Gastrocnemius medialis (tissue), 4 donors: ENCODE data around the gene ECE2. TPM values are rescaled to one million over a fixed set of nuclear protein-coding genes. Genes with fewer than 3 reads are reported as not detected.

Experiments used
- ATAC-seq, 2 donors: fragments of 150-250 bp; one replicate each; pipeline ENCODE4 v1.9.1; 2016
- DNase-seq, 2 donors: peaks; one replicate each; pipeline ENCODE4 v3.0.0-alpha.2; 2019
- H3K27ac ChIP-seq, 4 donors: fragments of 200-600 bp; sonication (generic); 1 replicate in 1 of 4; 2 replicates in 3 of 4; pipeline ENCODE4 v1.5.1; 2016 to 2018; ENCODE audit warnings: mild to moderate bottlenecking in 2 of 4, moderate library complexity in 1 of 4
- H3K27me3 ChIP-seq, 3 donors: fragments of 200-600 bp; sonication (generic) in 2 of 3; 1 replicate in 1 of 3; 2 replicates in 2 of 3; pipeline versions ENCODE4 v1.5.1 to v1.6.0; 2016 to 2019; ENCODE audit warnings: mild to moderate bottlenecking in 1 of 3, moderate library complexity in 1 of 3
- H3K36me3 ChIP-seq, 2 donors: fragments of 200-600 bp; sonication (generic) in 1 of 2; one replicate each; pipeline ENCODE4 v1.5.1; 2017 to 2018
- H3K4me1 ChIP-seq, 2 donors: fragments of 200-600 bp; sonication (generic) in 1 of 2; one replicate each; pipeline ENCODE4 v1.5.1; 2016 to 2017; ENCODE audit warnings: mild to moderate bottlenecking in 2 of 2
- H3K4me3 ChIP-seq, 4 donors: fragments of 200-600 bp; sonication (generic) in 3 of 4; 1 replicate in 1 of 4; 2 replicates in 3 of 4; pipeline ENCODE4 v1.5.1; 2016 to 2019; ENCODE audit warnings: mild to moderate bottlenecking in 2 of 4
- H3K9me3 ChIP-seq, 3 donors: fragments of 200-600 bp; sonication (generic) in 2 of 3; 1 replicate in 1 of 3; 2 replicates in 2 of 3; pipeline ENCODE4 v1.5.1; 2016 to 2019
- POLR2A ChIP-seq, 2 donors: fragments of 450-650 bp; IDR thresholded peaks; one replicate each; pipeline ENCODE4 v1.6.1; 2017; ENCODE audit warnings: antibody characterized with exemption in 2 of 2, mild to moderate bottlenecking in 2 of 2, moderate library complexity in 2 of 2
- in situ Hi-C, 4 donors: fragments of 200-750 bp; cut with MboI; loops; one replicate each; pipeline versions ENCODE4 v1.15.0 to v1.8.0; 2017; ENCODE audit warnings: low sequenced_read_pairs in 4 of 4
- intact Hi-C: fragments of 100-400 bp; cut with DNase I; formaldehyde crosslinking; loops from one replicate; pipeline ENCODE4 v1.15.1; 2023; ENCODE audit warnings: low total_unique reads
- total RNA-seq, 4 donors: library from RNA; depleted of rRNA; stranded (reverse); fragments of >200 nt; gene quantifications; one replicate each; pipeline versions ENCODE4 v1.1.0 to v1.2.3, GENCODE V29; 2016
- TF ChIP-seq, protein P1 (sequence below), 5 experiments: fragments of 450-650 bp in 3 of 5; fragments of 200-600 bp in 2 of 5; sonication (generic) in 2 of 5; IDR thresholded peaks in 4 of 5; conservative IDR thresholded peaks in 1 of 5; 1 replicate in 4 of 5; 2 replicates in 1 of 5; pipeline ENCODE4 v1.5.1; 2016 to 2019; ENCODE audit warnings: antibody characterized with exemption in 5 of 5, mild to moderate bottlenecking in 3 of 5, moderate library complexity in 3 of 5

ECE2 gene
- total RNA-seq, 4 donors from 2014 or later, result not detected

DNA sequence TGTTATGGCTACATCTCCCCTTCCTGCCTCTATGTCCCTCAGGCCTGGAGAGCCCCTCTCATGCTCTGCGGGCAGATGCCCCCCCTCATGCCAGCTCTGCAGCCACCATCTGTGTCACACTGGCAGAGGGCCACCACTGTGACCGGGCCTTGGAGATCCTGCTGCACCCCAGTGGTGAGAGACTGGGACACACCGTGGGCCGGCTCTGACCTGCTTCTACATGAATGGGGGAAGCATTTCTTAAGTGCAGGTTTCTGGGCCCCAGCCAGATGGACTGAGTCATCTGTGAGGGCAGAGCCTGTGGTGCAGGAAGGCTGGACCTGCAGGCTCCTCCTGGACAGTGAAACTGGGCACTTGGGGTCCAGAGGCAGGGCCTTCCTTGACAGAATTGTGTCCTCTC is 41.6 kb upstream of the ECE2 start:
- Histone ChIP-seq H3K4me1 (peaks cover 4 to 9% of the 10 kb centered on the region in 2 donors), H3K27ac (no peak overlapping the region), H3K4me3 (no peak overlapping the region), H3K36me3 (no peaks in the 10 kb centered on the region), H3K9me3 (no peaks in the 10 kb centered on the region), H3K27me3 (peaks cover 23 to 29% (median 27%) of the 10 kb centered on the region in 3 donors)
- DNase-seq, result peak in 1 of 2 donors; percentile 29
- no peak for TF ChIP-seq POLR2A (IDR thresholded peaks at IDR 0.05)
- TF ChIP-seq, protein P1, sequence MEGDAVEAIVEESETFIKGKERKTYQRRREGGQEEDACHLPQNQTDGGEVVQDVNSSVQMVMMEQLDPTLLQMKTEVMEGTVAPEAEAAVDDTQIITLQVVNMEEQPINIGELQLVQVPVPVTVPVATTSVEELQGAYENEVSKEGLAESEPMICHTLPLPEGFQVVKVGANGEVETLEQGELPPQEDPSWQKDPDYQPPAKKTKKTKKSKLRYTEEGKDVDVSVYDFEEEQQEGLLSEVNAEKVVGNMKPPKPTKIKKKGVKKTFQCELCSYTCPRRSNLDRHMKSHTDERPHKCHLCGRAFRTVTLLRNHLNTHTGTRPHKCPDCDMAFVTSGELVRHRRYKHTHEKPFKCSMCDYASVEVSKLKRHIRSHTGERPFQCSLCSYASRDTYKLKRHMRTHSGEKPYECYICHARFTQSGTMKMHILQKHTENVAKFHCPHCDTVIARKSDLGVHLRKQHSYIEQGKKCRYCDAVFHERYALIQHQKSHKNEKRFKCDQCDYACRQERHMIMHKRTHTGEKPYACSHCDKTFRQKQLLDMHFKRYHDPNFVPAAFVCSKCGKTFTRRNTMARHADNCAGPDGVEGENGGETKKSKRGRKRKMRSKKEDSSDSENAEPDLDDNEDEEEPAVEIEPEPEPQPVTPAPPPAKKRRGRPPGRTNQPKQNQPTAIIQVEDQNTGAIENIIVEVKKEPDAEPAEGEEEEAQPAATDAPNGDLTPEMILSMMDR (IDR thresholded peaks at IDR 0.05 in 4 of 5, conservative IDR thresholded peaks at IDR 0.05 in 1 of 5), result no peak
- ATAC-seq, result no peak
- in situ Hi-C loops, result loop anchor here in 2 of 4 donors (25.0 kb wide), 2 partner anchors 97 to 347 kb away; partner anchors contain the start of genes EIF2B5 (in 1 of the 2) and PARL (in 1 of the 2)
- intact Hi-C loops, result no loop called here

DNA sequence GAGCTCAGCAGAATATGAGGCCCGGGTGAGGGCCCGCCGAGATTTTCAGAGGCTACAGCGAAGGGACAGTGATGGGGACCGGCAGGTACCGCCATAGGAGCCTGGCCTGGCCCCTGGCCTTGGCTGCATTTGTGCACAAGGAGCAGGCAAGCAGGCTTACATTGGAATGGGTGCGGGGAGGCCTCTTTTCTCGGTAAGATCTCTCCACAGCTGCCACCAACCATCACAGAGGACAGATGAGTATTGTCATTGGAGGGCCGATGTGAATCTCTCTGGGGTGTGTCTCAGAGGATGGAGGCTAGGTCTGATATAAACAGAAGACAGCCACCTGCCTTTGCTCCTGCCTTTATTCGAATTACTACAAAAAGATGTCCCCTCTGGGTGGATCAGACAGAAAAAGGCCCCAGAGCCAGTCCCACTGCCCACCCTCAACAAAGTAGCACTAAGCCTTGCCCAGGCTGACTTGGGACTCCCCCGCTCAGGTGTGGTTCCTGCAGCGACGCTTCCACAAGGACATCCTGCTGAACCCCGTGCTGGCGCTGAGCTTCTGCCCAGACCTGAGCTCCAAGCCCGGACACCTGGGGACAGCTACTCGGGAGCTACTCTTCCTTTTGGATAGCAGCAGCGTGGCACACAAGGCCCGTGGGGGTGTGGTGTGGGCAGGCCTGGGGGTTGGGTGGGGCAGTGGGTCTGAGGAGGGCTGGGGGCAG is 41.0 kb upstream of the ECE2 start:
- peaks cover 19 to 25% (median 24%) of the 10 kb centered on the region in 3 donors for H3K27me3 ChIP-seq
- ATAC-seq, result no peak

DNA sequence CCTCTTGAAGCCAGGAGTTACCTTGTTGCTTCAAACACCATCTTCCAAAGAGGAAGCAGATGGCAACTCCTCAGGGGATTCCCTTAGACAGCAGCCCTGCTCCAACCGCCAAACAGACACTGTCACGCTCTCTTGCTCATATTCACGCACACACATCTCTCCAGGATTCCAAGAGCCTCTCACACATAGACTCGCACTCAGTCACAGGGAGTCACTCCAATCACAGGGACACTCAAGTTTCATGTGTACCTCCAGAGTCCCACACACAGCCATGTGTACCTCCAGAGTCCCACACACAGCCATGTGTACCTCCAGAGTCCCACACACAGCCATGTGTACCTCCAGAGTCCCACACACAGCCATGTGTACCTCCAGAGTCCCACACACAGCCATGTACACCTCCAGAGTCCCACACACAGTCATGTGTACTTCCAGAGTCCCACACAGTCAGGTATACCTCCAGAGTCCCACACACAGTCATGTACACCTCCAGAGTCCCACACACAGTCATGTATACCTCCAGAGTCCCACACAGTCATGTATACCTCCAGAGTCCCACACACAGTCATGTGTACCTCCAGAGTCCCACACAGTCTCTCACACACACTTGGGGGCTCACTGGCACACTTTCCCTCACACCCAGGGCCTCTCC is 40.3 kb upstream of the ECE2 start:
- Histone ChIP-seq H3K9me3 (no peaks in the 10 kb centered on the region), H3K4me1 (no peaks in the 10 kb centered on the region), H3K4me3 (no peak overlapping the region), H3K27me3 (peaks cover 14 to 19% (median 18%) of the 10 kb centered on the region in 3 donors), H3K36me3 (no peaks in the 10 kb centered on the region), H3K27ac (no peak overlapping the region)
- TF ChIP-seq, protein P1 (IDR thresholded peaks at IDR 0.05 in 4 of 5, conservative IDR thresholded peaks at IDR 0.05 in 1 of 5), result no peak
- no peak for TF ChIP-seq POLR2A (IDR thresholded peaks at IDR 0.05)
- DNase-seq, result no peak
- no peak for ATAC-seq
- intact Hi-C loops, result no loop called here
- in situ Hi-C loops, result loop anchor here in 2 of 4 donors (25.0 kb wide), 2 partner anchors 98 to 348 kb away; partner anchors contain the start of genes EIF2B5 (in 1 of the 2) and PARL (in 1 of the 2)

More for the DNA sequence above, 41.0 kb upstream of the ECE2 start:
- H3K4me1 ChIP-seq, result peaks cover 1 to 5% of the 10 kb centered on the region in 2 donors
- no peak overlapping the region for H3K4me3 ChIP-seq
- H3K36me3 ChIP-seq, result no peaks in the 10 kb centered on the region
- H3K9me3 ChIP-seq, result no peaks in the 10 kb centered on the region
- TF ChIP-seq, protein P1 (IDR thresholded peaks at IDR 0.05 in 4 of 5, conservative IDR thresholded peaks at IDR 0.05 in 1 of 5), result no peak
- intact Hi-C loops, result no loop called here
- no peak for DNase-seq
- in situ Hi-C loops, result loop anchor here in 2 of 4 donors (25.0 kb wide), 2 partner anchors 98 to 348 kb away; partner anchors contain the start of genes EIF2B5 (in 1 of the 2) and PARL (in 1 of the 2)
- H3K27ac ChIP-seq, result no peak overlapping the region

DNA sequence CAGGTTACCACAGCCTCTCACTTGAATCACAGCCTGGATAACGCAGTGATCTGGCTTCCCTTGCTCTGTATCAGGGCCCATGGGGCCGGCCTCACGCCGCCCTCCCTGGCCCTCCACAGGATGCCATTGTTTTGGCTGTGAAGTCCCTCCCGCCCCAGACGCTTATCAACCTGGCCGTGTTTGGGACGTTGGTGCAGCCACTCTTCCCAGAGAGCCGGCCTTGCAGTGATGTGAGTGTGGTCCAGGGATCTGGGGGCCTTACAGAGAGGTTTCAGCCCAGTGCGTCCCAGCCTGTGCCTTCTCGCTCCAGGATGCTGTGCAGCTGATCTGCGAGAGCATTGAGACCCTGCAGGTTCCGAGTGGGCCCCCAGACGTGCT is 39.8 kb upstream of the ECE2 start:
- Histone ChIP-seq H3K36me3 (no peaks in the 10 kb centered on the region), H3K4me3 (no peak overlapping the region), H3K27ac (no peak overlapping the region), H3K4me1 (no peaks in the 10 kb centered on the region), H3K27me3 (peaks cover 10 to 15% (median 14%) of the 10 kb centered on the region in 3 donors), H3K9me3 (no peaks in the 10 kb centered on the region)
- intact Hi-C loops (no loop called here), in situ Hi-C loops (loop anchor here in 2 of 4 donors (25.0 kb wide), 2 partner anchors 99 to 349 kb away; partner anchors contain the start of genes EIF2B5 (in 1 of the 2) and PARL (in 1 of the 2))
- no peak for TF ChIP-seq POLR2A (IDR thresholded peaks at IDR 0.05)
- TF ChIP-seq, protein P1 (IDR thresholded peaks at IDR 0.05 in 4 of 5, conservative IDR thresholded peaks at IDR 0.05 in 1 of 5), result no peak
- ATAC-seq (no peak), DNase-seq (no peak)
